Kidney (tissue), 14 donors: Measurements from ENCODE around the gene BPIFA1. TPM values are rescaled to one million over a fixed set of nuclear protein-coding genes. Genes with fewer than 3 reads are reported as not detected.

Experiments
- DNase-seq, 5 donors: peaks; one replicate each; pipeline ENCODE4 v3.0.0-alpha.2; 2013 to 2020
- FAIRE-seq: peaks from 2 replicates; lab custom pipeline; 2012; peaks lifted over from hg19 to GRCh38; lab: Jason Lieb, UNC
- H3K27ac ChIP-seq, 2 donors: one replicate each; pipeline ENCODE4 v1.7.0; 2013; ENCODE audit warnings: low read depth in 2 of 2, low read length in 2 of 2, inconsistent platforms in 1 of 2
- H3K27me3 ChIP-seq: one replicate; pipeline ENCODE4 v1.7.1; 2013; ENCODE audit warnings: low read length, inconsistent platforms; ENCODE audit not compliant: control insufficient read depth, insufficient read depth
- H3K36me3 ChIP-seq, 3 donors: one replicate each; pipeline versions ENCODE4 v1.7.0 to v1.7.1; 2013; ENCODE audit warnings: low read length in 3 of 3, control low read depth in 1 of 3, inconsistent platforms in 1 of 3; ENCODE audit not compliant: insufficient read depth in 3 of 3, control insufficient read depth in 2 of 3
- H3K4me1 ChIP-seq, 3 donors: one replicate each; pipeline versions ENCODE4 v1.7.0 to v1.7.1; 2013; ENCODE audit warnings: low read length in 3 of 3, inconsistent platforms in 1 of 3, low read depth in 1 of 3; ENCODE audit not compliant: control insufficient read depth in 2 of 3, insufficient read depth in 2 of 3
- H3K4me3 ChIP-seq, 3 donors: one replicate each; pipeline versions ENCODE4 v1.7.0 to v1.8.1; 2013; ENCODE audit warnings: low read length in 3 of 3, control low read depth in 1 of 3, inconsistent platforms in 1 of 3
- H3K9ac ChIP-seq, 3 donors: one replicate each; pipeline versions ENCODE4 v1.7.0 to v1.7.1; 2013; ENCODE audit warnings: low read length in 3 of 3, control low read depth in 1 of 3, inconsistent platforms in 1 of 3
- H3K9me3 ChIP-seq, 3 donors: one replicate each; pipeline versions ENCODE4 v1.7.0 to v1.7.1; 2013; ENCODE audit warnings: low read length in 3 of 3, control low read depth in 1 of 3, inconsistent platforms in 1 of 3; ENCODE audit not compliant: control insufficient read depth in 2 of 3, insufficient read depth in 1 of 3
- CTCF ChIP-seq: IDR thresholded peaks from 3 replicates; pipeline ENCODE4 v1.5.1; 2012; ENCODE audit warnings: mild to moderate bottlenecking, moderate library complexity, borderline replicate concordance; ENCODE audit not compliant: insufficient read depth; ENCODE audit errors: extremely low read depth
- intact Hi-C: fragments of 100-400 bp; cut with DNase I; formaldehyde crosslinking; loops from one replicate; pipeline ENCODE4 v1.11.1; 2022
- polyA plus RNA-seq: library from polyadenylated mRNA; stranded (reverse); fragments of 350-450 nt; fragmentation: Illumina TruSeq; extraction: RNeasy Lipid Tissue Mini Kit (QIAGEN cat#74804); gene quantifications from one replicate; pipeline ENCODE4 v1.2.3, GENCODE V29; 2014; ENCODE audit warnings: low read depth, low replicate concordance; ENCODE audit not compliant: insufficient read depth
- total RNA-seq: library from RNA; stranded (reverse); fragmentation: NEBNext Ultra II Directional; extraction: Animal tissue kit (Norgen Biotek cat#: 25700); gene quantifications from one replicate; pipeline ENCODE4 v1.2.1, GENCODE V29; 2021
- donor health status: control.
- donor health status: control.
- donor health status: control.
- donor health status: control.
- donor health status: control.
- donor health status: DM: yes; HTN: yes; CAD: no.
- donor health status: Normal renal cell carcinoma (clear cell type).

BPIFA1 gene
- total and polyA plus RNA-seq, 2 donors from 2014 or later: not detected

- Histone ChIP-seq H3K4me1 (peaks cover 0 to 6% (median 0%) of the 10 kb centered on the region in 3 donors), H3K9ac (no peak overlapping the region), H3K27ac (no peak overlapping the region), H3K36me3 (no peaks in the 10 kb centered on the region), H3K4me3 (no peak overlapping the region), H3K27me3 (no peaks in the 10 kb centered on the region), H3K9me3 (no peaks in the 10 kb centered on the region)
- no peak for TF ChIP-seq CTCF
- intact Hi-C loops: no loop called here
- FAIRE-seq (no peak), DNase-seq (peak in 1 of 5 donors; percentile 10)
Observed at GRCh38 chr20:33280000-33280680, 44.3 kb downstream of the BPIFA1 start.

GRCh38 chr20:33280775-33281174 lies 45.0 kb downstream of the BPIFA1 start:
- H3K4me1 ChIP-seq: peaks cover 0 to 6% (median 0%) of the 10 kb centered on the region in 3 donors
- FAIRE-seq (no peak), DNase-seq (no peak)
- no peak overlapping the region for H3K4me3 ChIP-seq
- H3K27ac ChIP-seq: no peak overlapping the region
- no peaks in the 10 kb centered on the region for H3K36me3 ChIP-seq
- H3K27me3 ChIP-seq: no peaks in the 10 kb centered on the region
- no peaks in the 10 kb centered on the region for H3K9me3 ChIP-seq
- intact Hi-C loops: no loop called here
- no peak for TF ChIP-seq CTCF
- H3K9ac ChIP-seq: no peak overlapping the region

- H3K4me1 ChIP-seq: peaks cover 0 to 6% (median 0%) of the 10 kb centered on the region in 3 donors
- TF ChIP-seq CTCF: no peak
- no peaks in the 10 kb centered on the region for H3K36me3 ChIP-seq
- H3K4me3 ChIP-seq: no peak overlapping the region
- DNase-seq: peak in 1 of 5 donors; percentile 21
- H3K27me3 ChIP-seq: no peaks in the 10 kb centered on the region
- H3K9ac ChIP-seq: no peak overlapping the region
- no peak overlapping the region for H3K27ac ChIP-seq
- intact Hi-C loops: no loop called here
- H3K9me3 ChIP-seq: no peaks in the 10 kb centered on the region
- FAIRE-seq: no peak
Observed at GRCh38 chr20:33281550-33282146, 45.9 kb downstream of the BPIFA1 start.
